HG03378 (cell line): ENCODE results near the gene TGM3.

ENCODE experiments used
- ATAC-seq: cut with Tn5 transposase; IDR thresholded peaks from one replicate; pipeline ENCODE4 v1.9.1; 2021; ENCODE audit warnings: mild to moderate bottlenecking, moderate library complexity; ENCODE audit not compliant: unreplicated experiment

The TGM3 gene

DNA sequence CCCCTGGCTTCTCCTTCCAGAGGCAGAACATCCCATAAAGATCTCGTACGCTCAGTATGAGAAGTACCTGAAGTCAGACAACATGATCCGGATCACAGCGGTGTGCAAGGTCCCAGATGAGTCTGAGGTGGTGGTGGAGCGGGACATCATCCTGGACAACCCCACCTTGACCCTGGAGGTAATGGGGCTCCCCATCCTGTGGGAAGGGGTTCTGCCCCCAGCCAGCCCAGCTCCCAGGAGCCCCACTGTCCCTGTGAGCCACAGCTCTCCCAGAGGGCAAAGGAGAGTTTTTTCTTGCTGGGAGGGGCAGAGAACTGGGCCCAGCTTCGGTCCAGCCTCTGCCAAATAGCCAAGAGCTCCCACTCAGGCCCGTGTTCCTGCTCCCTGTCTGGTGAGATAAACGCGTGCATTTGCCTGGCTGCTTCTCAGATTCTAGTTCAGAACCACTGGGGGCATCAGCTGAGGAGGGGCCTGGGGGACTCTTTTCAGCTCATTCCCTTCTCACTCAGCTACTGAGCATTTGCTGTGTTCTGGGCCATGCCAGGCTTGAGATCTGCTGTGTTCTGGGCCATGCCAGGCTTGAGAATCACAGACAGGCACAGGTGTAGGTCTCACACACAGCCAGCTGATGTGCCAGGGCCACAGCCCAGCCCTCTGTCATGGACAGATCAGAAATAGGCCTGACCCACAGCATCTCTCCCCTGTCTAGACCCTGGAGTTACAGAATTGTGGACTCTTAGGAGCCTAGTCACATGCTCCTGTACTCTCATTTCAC, 39.5 kb downstream of the TGM3 start:
- no peak for ATAC-seq

DNA sequence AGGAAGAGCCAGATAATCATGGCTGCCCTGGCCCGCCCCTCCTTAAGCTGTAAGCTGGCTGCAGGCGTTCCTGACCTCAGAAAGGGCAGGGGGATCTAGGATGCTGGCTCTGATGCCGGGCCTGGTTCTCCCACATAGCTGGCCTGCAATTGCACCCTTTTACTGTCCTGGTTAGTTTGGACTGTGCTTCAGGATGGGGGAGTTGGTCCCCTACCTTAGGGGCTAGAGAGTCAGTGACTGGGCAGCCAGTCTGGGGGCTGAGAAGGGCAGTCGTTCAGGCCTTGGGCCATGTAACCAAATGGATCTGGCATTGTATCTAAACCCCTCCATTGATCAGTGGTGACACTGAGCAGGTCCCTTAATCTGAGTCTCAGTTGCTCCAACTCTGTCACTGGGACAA, 40.7 kb downstream of the TGM3 start:
- no peak for ATAC-seq

DNA sequence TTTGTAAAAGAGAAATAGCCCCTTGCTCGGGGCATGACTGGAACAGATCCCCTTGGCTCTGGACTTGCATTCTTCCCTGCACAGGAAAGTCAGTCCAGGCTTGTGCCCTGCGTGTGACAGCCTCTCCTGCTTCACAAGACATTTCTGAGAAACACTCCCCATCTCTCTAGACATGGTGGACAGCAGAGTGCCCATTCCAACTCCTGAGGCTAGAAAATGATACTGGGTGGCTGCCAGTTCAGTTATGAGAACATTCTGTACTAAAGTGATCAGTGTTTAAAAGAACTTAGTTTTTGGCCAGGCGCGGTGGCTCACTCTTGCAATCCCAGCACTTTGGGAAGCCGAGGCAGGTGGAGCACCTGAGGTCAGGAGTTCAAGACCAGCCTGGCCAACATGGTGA, 41.3 kb downstream of the TGM3 start:
- no peak for ATAC-seq

DNA sequence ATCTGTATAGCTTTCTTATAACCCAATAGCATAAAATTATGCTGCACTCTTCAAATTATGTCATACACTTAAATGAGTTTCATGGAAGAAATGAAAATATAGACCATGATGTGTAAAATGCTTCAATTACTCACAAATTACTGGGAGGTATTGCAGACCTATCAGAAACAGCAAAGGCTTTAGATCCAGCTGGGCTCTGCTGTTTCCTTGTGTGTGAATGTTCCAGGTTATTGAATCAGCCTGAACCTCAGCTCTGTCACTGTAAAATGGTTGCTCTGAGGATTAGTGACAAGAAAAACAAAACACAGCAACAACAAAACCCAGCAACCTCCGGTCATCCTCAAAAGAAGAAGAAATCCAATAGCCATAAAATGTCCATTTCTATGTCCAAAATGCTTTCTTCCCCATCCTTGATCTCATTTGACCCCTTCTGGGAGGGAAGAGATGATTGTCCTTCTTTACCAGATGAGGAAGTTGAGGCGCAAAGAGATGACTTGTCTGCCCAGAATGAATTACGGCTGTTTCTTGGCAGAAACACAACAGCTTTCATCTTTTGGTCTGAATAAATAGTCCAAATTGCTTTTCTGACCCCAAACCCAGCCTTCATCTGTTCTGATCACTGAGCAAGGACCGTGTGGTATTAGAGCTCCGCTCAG, 42.7 kb downstream of the TGM3 start:
- ATAC-seq, result no peak

DNA sequence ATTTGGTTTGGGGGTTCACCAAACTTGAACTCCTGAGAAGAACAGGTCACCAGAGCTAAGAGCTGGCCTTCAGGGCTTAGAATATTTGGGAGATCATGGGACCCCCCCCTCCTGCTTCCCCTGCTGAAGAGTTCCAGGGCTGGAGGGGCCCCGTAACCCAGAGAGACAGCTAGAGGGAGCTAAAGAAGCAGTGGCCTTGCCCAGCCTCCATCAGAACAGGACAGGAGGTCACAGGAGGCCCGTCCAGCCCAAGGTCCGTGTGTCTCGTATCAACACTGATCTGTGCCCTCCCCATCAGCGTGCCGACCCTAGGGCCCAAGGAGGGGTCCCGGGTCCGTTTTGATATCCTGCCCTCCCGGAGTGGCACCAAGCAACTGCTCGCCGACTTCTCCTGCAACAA, 44.3 kb downstream of the TGM3 start:
- no peak for ATAC-seq

DNA sequence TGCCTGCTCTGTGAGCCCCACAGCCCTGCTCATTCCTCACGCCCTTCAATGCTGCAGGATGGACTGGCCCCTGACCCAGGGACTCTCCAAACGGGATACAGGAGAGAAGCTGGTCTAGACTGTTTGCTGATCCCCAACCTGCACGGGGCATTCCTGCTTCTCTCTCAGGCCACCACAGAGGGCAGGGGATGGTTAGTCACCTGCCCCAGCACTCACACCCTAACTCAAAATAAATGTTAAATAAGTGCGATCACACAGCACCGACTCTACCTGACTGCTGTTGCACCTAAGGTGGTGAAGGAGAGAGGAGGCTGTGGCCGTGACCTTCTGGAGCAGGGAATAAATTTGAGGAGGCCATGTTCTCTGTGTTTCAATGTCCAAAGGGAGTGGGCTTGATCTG, 45.0 kb downstream of the TGM3 start:
- no peak for ATAC-seq

DNA sequence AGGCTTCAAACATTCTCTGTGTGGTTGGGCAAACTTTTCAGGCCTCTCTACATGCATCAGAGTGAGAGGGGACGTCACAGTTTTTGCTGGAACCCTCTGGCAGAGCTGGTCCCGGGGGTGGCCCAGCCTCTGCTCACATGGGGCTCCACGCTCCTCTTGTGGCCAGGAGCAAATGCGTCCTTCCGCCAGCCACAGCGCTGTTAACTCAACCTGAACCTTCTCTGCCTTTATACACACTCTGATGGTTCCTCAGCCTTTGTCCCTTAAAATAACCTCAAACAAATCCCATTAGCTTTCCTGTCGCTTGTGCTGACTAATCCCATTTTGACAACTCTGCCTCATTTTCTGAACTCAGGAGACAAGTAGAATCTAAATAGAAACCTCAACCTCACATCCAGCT, 45.5 kb downstream of the TGM3 start:
- no peak for ATAC-seq

DNA sequence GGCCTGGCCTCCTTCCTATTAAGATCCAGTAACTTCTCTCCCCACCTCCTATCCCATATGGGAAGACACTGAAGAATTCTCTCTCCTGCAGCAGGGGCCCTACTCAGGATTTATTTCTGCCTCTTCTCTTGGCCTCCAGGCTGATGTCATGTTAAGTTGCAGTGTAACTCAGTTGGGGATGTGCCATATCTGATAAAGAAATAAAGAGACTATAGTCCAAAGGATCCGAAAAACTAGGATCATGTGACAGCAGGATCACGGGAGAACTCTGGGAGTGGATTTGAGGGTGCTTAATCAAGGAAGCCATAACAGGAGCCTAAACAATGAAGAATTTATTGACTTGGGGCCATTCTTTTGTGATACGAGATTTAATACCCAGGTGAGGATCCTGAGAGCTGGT, 46.4 kb downstream of the TGM3 start:
- ATAC-seq, result no peak

DNA sequence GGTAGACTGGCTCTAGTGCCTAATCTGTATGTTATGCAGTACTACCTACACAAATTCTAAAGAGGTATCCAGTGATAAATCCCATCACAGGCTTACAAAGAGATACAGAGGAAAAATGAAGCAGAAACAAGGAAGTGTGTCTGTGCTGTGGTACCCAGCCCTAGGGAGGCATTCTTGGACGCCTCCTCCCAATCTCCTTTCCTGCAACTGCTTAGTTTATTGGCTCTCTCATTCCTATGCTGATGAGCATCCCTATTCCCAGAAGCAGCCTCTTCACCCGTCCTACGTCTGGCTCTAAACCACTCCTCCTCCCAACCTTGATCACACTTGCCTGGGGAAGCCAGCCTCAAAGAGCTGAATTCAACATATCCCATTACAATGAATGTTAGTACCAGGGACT, 50.4 kb downstream of the TGM3 start:
- no peak for ATAC-seq

DNA sequence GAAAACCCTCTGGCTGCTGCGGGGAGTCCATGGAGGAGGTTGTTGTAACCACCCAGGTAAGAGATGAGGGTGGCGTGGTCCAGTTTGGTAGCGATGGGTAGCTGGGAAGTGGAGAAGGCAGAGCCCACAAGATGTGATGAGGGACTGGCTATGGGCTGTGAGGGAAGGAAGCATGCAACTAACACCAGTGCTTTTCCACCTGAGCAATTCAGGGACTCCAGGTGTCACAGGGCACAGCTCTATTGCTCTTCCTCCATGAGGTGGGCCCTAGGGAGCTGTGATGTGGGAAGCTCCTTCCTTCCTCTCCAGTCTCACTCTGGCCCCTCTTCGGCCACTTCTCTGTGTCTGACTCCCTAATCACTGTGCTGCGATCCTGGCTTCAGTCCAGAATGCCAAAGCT, 52.5 kb downstream of the TGM3 start:
- no peak for ATAC-seq

DNA sequence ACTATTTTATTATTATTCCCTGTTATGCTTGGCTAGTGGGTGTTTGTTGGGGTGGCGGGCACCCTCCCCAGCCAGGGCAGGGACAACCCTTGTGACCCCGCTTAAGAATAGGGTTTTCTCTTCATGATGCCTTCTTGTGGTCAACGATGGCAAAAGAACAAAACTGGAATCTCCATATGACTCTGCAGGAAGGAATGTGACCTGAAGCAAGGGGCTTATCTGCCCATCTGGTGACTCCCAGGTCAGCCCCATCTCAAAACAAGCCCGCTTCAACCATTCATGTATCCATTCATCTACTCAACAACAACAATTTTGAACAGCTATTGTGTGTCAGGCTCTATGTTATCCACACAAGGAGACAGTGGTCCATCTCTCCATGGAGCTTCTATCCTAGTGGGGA, 54.0 kb downstream of the TGM3 start:
- ATAC-seq, result no peak

DNA sequence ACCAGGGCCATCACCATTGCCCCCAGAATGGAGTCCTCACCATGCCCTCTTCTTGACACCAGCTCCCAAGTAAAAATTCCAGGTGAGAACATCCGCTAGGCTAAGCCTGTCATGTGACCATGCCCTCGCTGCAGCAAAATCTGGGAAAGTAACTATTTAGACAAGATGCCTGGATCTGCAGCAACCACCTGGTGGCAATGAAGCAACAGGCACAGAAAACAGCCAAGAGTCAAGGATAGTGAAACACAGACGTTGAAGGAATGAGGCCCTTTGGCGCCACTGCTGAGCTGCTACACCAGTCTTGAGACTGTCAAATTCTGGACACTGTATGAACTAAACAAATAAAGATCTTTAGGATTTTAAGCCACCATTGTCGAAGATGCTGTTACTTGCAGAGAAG, 54.8 kb downstream of the TGM3 start:
- no peak for ATAC-seq

DNA sequence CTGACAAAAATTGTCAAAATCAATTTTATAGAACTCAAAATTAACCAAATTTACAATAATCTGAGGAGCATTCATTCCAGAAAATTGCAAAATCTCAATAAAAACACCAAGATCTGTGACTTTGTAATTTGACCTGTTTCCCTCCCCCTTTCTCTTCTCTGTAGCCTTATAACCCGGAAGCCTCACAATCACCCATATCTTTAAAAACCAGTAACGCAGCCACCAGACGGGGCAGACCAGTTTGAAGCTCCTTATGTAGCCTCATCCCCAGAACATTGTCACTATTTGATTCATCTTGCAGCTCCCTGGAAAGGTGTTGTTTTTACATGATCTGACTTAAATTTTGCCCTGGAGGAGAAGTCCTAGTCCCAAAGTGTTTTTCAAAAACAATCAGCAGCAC, 57.4 kb downstream of the TGM3 start:
- no peak for ATAC-seq

DNA sequence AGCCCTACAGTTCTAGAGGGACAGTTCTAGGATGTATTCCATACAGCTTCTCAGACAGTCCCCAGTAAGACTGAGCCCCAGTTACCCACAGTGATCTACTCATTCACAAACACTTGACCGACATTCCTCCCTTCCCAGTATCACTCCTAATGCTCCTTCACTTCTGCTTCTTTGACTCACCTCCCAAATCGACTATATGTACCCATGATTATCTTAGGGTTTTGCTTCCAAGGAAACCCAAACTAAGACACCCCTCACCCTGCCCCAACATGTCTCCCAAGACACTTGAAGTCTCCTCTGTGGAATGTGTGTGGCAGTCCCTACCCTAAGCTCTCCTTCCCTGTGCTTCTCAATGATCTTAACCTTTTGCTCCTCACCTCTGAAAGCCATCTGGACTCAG, 61.3 kb downstream of the TGM3 start:
- ATAC-seq, result no peak

DNA sequence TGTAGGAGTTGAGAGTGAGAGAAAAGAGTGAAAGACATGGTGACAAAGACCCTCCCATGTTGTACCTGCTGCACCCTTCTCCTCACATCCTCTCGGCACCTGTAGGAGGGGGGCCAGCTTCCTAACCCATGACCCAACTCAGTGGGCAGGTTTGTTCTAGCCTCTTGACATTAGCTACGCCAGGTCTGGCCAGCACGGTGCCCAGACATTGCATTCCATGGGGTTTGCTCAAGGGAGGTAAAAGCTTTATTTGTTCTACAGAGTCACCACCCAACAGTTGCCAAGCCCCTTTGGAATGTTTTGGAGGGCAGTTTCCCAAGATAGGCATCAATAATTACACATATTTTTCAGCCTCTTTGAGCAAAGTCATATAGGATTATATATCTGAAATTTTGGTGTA, 62.2 kb downstream of the TGM3 start:
- ATAC-seq, result no peak

DNA sequence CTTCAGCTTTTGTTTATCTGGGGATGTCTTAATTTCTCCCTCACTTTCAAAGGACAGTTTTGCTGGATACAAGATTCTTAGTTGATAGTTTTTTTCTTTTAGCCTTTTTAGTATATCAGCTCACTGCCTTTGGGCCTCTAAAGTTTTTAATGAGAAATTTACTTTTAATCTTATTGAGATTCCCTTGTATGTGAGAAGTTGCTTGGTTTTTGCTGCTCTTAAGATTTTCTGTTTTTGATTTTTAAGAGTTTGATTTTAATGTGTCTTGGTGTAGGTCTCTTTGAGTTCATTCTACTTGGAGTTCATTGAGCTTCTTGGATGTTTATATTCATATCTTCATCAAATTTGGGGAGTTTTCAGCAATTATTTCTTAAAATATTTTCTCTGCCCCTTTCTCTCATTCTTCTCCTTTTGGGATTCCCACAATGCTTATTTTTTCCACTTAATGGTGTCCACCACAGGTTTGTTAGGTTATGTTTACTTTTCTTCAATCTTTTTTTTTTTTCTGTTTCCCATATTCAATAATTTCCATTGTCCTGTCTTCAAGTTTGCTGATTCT, 65.3 kb downstream of the TGM3 start:
- ATAC-seq, result no peak

DNA sequence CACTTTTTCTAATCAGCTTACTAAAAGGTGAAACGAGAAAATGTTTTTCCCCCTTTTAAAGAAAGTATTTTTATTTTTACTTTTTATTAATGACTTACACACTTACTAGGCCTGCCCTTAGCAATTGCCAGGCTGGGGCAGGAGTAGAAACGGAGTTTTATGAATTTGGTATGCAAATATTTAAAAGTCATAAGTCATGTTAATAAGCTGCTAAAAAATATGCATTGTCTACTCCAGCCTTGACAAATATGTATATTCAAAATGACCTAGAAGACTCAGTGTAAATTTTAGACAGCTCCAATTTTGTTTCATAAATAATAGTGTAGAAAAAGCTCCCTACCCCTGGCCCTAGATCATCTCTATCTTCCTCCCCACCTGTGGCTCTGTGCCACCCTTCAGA, 67.4 kb downstream of the TGM3 start:
- ATAC-seq, result no peak

DNA sequence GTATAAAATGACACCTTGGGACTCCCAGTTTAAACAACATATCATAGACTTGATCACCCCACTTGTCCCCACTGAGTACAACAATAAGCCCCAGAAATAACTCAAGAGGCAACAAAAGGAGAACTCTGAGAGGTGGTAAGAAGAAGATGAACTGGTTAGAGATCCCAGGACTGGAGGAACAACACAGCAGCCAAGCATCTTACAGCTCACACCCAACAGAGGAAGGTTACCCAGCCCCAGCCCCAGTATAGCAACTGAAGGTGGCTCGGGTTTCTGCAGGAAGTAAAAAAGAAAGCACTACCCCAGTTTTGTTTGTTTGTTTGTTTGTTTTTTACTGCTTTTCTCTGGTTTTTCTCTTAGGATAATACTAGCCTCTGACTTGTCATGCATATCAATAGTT, 67.8 kb downstream of the TGM3 start:
- ATAC-seq, result no peak

DNA sequence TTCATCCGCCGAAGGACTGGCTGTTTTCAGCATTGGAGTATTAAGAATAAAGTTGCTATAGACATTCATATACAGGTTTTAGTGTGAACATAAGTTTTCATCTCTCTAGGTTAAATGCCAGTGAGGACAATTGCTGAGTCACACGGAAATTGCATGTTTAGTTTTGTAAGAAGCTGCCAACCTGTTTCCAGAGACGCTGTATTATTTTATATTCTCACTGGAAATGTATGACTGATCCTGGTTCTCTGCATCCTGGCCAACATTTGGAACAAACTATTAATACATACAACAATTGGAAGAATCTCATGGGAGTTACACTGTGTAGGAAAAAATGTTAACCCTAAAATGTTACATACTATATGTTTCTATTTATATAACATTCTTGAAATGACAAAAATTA, 68.2 kb downstream of the TGM3 start:
- ATAC-seq, result no peak

DNA sequence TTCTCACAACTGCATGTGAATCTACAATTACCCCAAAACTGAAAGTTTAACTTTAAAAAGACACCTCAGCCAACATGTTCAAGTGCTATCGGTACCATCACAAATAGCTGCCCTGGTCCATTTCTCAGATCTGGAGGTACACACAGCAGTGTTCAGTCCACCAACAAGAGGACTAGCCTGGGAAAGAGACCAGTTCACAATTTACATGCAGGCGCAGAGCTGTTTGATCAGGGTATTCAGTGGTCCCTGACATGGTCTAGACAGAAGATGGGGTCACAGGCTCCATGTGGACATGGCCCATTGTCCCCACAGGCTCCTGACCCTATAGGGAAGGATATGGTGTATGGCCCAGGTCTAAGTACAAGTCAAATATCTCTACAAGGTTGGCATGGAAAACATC, 69.3 kb downstream of the TGM3 start:
- no peak for ATAC-seq

DNA sequence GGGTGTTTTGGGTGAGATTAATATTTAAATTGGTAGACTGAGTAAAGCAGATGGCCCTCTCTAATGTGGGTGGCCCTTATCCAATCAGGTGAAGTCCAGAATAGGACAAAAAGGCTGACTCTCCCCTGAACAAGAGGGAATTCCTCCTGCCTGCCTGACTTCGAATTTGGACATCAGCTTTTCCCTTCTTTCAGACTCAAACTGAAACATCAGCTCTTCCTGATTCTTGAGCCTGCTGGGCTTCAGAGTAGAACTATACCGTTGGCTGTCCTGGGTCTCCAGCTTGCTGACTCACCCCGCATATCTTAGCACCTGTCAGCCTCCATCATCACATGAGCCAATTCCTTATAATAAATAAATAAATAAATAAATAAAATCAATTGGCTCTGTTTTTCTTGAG, 69.9 kb downstream of the TGM3 start:
- ATAC-seq, result no peak

DNA sequence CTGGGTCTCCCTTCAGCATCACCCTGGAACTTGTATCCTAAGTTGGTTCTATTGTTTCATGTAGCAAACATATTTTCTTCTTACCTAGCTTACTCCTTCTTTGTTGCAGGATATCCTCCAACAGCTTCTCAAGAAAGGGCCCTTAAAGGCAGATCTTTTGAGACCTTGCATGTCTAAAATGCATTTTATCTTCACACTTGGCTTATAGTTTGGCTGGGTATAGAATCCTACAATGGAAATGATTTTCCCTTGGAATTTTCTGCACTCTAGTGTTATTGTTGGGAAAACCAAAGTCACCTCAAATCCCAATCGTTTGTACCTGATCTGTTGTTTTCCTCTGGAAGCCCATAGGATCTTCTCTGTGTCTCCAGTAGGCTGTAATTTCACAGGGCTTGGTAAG, 72.8 kb downstream of the TGM3 start:
- ATAC-seq, result no peak

DNA sequence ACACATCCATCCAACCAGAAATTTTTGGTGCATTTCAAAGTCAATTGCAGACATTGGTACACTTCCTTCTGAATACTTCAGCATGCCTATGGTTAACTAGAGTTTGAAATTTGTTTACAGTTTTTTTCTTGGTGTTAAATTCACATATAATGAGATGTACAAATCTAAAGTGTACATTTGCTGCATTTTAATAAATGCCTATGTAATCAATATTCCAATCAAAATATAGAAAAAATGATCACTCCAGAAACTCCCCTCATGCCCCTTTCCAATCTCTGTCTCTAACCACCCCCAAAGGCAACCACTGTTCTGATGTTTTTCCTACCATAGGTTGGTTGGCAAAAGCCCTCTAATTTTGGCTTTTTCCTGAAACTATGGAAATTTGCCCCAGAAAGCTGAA, 77.3 kb downstream of the TGM3 start:
- ATAC-seq, result no peak
